IPS-NIHi7 (cell line): ENCODE results near the gene MLKL.
"Not testable (repeated sequence)": the region's sequence is repeated elsewhere in the genome, so short reads cannot be mapped to it uniquely, and the experiment has no call there.

Source experiments
- DNase-seq: peaks from one replicate; pipeline ENCODE4 v3.0.0; 2012; ENCODE audit warnings: mixed read lengths; ENCODE audit errors: extremely low spot score

The MLKL gene

GRCh38 chr16:74699666-74700065, 996 bp downstream of the MLKL start:
- DNase-seq, result no peak

DNA sequence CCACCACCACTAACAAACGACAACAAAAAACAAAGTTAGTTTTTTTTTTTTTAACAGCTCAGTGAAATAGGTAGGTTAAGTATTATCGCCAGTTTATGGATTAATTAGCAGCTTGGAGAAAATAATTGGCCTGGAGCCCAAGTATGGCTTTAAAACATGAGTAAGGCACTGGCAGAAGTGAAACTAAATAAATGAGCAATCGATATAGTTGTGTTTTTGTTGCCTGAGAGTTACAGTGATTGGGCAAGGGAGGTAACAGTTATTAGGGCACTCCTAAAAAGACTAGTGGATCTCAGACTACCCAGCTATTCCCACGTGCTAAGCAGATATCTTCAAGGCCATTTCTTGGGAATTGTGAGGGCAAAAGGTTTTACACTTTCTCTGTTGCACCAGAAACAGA, 2.4 kb downstream of the MLKL start:
- DNase-seq, result no peak

DNA sequence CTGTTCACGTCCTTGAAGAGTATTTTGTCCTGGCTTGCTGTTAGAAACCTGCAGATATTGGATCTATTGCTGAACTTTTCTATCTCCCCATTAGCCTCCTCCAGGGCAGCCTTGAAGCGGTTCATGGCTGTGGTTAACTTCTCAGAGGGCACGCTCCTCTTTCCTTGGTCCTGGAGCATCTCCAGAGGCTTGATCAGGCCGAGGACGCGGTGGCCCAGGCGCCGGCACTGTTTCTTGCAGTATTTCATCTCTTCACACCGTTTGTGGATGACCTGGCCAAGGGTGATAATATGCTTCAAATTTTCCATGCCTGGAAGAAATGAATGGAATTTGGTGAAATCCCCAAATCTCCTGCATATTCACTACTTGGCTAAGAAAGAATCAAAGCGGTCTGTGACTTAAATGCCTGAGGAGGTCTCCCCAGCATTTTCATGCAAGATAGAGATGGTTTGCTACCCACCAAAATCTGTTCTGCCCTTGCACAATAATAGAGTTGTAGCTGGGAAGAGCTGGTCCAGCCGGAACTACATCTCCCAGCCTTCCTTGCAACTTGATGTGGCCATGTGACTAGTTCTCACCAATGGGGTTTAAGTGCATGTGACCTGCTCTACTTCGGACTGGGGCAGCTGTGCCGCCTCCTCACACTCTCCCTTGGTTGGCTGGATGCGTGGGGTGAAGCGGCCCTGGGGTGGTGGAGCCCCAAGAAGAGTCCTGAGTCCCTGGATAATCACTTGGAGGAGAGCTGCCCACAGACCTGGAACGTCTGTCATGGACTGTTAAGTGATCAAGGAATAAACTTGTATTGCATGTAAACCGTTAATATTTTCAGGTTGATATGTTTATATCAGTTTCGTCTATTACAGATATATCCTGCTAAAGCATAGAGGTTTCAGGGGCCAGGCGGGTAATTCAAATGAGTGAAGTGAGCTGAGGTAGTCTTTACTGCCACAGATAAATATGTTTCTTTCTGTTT, 4.9 kb downstream of the MLKL start:
- DNase-seq, result peak; percentile 95

GRCh38 chr16:74691093-74691855, 9.4 kb downstream of the MLKL start:
- DNase-seq, result no peak

GRCh38 chr16:74682556-74682955, 18.1 kb downstream of the MLKL start:
- no peak for DNase-seq

- DNase-seq, result no peak
Measured at GRCh38 chr16:74680681-74681080, 20.0 kb downstream of the MLKL start.

DNA sequence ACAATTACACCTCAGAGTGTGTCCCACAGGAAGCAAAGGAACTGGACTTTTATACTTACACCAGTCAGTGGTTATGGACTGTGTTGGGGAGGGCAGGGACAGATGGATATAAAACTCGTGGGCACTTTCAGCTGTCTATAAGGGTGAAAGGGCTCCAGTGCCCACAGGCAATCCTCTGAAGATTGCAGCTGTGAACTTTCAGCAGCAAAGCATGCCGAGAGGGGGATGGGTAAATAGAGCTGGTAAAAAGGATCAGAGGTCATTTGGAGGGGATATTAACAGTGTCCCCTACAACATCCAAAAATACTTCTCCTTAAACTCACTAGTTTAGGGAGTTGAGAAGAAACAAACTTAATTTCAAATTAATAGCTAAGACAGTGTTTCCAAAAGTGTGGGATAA, 20.7 kb downstream of the MLKL start:
- no peak for DNase-seq

DNA sequence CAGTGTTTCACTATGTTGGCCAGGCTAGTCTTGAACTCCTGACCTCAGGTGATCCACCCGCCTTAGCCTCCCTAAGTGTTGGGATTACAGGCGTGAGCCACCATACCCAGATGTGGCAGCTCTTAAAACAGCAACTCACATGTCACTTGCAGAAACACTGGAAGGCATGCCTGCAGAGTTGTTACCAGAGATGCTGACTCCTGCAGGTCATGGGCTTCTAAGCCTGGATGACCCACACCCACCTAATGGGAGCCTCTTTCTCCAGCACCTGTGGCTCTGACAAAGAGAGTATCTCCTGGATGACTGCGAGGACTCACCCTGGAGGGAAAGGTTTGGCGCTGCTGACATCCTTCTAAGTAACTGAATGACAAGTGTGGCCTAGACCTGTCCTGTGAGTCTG, 22.8 kb downstream of the MLKL start:
- DNase-seq, result peak; percentile 47

GRCh38 chr16:74673876-74674275, 26.8 kb downstream of the MLKL start:
- no peak for DNase-seq

DNA sequence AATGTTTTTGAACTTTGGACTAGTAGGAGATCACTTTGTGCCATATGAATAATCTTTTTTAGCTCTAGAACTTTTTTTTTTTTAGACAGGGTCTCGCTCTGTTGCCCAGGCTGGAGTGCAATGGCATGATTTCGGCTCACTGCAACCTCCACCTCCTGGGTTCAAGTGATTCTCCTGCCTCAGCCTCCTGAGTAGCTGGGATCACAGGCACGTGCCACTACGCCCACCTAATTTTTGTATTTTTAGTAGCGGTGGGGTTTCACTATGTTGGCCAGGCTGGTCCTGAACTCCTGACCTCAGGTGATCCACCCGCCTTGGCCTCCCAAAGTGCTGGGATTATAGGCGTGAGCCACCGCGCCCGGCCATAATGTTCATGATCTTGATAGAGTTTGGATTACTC, 31.8 kb downstream of the MLKL start:
- DNase-seq, result not testable (repeated sequence)

DNA sequence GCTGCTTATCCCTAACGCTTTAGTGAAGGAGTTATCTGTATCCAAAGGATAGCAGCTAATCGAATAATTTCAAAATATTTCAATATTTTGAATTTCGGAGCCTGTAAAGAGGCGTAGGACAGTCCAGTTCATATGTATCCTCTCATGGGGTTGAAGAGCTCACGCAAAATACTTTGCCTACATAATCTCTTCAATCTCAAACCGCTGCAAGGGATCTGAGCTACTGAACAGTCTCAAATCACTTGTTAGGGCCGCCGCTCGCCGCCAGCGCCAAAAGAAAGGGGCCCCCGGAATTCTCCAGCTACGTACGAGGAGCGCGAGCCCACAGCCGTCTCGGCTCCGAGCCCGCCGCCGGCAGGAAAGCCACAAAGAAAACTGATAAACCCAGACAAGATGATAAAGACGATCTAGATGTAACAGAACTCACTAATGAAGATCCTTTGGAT, 33.4 kb downstream of the MLKL start:
- DNase-seq, result peak; percentile 63

- peak; percentile 100 for DNase-seq
Measured at GRCh38 chr16:74666425-74667254, 34.0 kb downstream of the MLKL start, which contains the start of gene RFWD3. TSS of gene RFWD3 (minus strand) at chr16:74666877. CDS start at chr16:74661449, 5,428 bp downstream.

GRCh38 chr16:74666010-74666421, 34.6 kb downstream of the MLKL start:
- DNase-seq, result no peak

- DNase-seq, result no peak
Measured at GRCh38 chr16:74661064-74661463, 39.6 kb downstream of the MLKL start.

- DNase-seq, result no peak
Measured at GRCh38 chr16:74660383-74660782, 40.3 kb downstream of the MLKL start.

DNA sequence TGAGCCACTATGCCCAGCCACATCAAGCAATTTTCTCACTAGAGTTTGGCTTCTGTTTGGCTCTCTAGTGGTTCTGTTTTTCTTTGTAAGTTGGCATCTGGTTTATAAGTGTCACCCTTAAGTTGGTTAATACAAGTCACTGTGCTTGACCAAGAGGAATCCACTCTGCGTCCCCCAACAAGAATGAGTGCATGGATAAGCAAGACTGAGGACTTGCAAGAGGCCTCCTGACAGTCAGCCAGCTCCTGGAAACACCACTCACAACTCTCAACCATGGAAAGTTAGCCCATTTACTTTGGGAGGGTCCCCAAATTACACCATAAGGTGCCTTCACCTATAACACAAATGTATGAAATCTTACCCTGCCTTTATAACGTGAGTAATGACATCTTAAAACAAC, 41.6 kb downstream of the MLKL start:
- DNase-seq, result no peak

DNA sequence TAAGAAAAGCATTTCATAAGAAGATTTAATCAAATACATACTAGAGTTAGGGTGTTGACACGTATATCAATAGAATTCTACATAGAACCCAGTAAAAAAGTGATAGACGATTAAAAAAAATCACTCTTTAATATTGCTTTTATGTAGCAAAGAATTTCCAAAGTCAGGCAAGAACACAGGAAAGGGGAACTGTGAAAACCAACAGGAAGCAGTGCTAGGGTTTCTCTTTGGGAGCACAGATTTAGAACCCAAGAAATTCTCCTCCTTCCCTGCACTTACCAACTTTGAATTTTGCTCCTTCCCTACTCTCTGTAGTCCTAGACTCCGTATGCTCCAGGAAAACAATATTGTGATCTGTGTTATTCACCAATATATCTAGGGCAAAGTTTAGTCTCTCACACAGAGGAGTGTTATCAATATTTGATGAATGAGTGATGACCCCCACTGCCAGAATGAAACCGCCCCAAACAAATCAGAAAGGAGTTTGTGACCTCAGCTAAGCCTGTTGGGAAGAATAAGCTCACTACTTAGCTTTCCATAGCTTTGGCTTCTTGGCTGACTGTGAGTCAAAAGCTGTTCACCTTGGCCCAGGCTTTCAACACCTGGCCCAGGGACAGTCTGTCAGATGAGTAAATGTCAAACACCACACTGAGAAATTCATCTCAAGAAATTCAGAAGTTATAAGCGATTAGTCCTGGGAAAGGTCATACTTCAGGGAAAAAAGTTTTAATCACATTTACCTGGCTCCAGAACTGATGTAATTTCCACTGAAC, 42.6 kb downstream of the MLKL start:
- no peak for DNase-seq

DNA sequence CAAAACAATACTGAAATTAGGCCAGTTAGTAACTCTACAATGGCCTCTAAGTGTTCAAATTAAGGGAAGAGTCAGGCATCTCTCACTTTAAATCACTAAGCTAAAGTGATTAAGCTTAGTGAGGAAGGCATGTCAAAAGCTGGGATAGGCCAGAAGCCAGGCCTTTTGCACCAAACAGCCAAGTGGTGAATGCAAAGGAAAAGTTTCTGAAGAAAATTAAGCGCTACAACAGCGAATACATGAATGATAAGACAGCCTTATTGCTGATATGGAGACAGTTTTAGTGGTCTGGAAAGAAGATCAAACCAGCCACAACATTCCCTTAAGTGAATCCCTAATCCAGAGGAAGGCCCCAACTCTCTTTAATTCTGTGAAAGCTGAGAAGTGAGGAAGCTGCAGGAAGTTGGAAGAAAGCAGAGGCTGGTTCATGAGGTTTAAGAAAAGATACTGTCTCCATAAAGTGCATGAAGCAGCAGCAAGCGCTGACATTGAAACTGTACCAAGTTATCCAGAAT, 46.1 kb downstream of the MLKL start:
- no peak for DNase-seq

DNA sequence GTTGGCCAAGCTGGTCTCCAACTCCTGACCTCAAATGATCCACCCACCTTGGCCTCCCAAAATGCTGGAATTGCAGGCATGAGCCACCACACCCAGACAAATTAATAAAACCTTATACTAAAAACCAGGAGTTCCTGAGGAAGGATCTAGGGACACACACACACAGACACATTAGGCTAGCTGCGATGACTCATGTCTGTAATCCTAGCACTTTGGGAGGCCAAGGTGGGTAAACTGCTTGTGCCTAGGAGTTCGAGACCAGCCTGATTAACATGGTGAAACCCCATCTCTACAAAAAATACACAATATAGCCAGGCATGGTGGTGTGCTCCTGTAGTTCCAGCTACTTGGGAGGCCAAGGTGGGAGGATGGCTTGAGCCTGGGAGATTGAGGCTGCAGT, 47.8 kb downstream of the MLKL start:
- not testable (repeated sequence) for DNase-seq

DNA sequence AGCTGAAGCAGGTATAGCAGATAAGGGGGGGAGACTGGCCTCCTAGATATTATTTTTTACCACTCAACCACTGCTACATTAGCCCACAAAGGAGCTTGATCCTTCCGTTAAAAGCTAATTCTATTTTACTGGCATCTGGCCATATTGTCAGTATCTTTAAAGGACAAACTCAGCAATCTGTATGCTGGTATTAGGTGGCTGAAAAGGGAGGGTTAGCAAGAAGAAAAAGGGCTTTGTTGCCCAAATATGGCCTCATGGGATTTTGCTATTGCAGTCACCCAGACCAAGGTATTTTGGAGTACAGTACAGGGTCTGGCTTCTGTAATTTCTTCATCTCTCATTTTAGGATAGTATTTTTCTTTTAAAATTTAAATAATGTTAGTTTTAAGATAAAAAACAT, 48.4 kb downstream of the MLKL start:
- DNase-seq, result no peak

- DNase-seq, result no peak
Measured at GRCh38 chr16:74651841-74652240, 48.8 kb downstream of the MLKL start.
